GM10248 (cell line): ENCODE measurements around the gene TEX55.
"Not testable (repeated sequence)": the region's sequence is repeated elsewhere in the genome, so short reads cannot be mapped to it uniquely, and the experiment has no call there.

Source experiments
- CTCF ChIA-PET: fragments of 300-600 bp; sonication (Branson Sonifier 250); formaldehyde crosslinking; extraction: SDS; loops from one replicate; lab custom pipeline; 2021; ENCODE audit warnings: antibody characterized with exemption; lab: Yijun Ruan, JAX
- POLR2A ChIA-PET: fragments of 350-650 bp; sonication (Branson Sonifier 250); formaldehyde crosslinking; extraction: SDS; loops from one replicate; lab custom pipeline; 2020; ENCODE audit warnings: antibody characterized with exemption; lab: Yijun Ruan, JAX
- DNase-seq: peaks from one replicate; pipeline ENCODE4 v3.0.0; 2012; ENCODE audit errors: extremely low spot score
- CTCF ChIP-seq: IDR thresholded peaks from 2 replicates; pipeline ENCODE4 v1.5.1; 2012; ENCODE audit warnings: mild to moderate bottlenecking, low read depth; ENCODE audit errors: extremely low read depth, missing control alignments, control extremely low read depth

The TEX55 gene

GRCh38 chr3:119157971-119158370 is 12.0 kb downstream of the TEX55 start:
- DNase-seq, result no peak
- CTCF ChIA-PET, result interaction anchor here (2.2 kb wide), 1 partner anchor 83 kb away, joined by 7 read pairs; the partner anchor contains the start of gene B4GALT4
- TF ChIP-seq CTCF, result no peak
- POLR2A ChIA-PET, result no interaction called here

GRCh38 chr3:119160361-119160760 is 14.4 kb downstream of the TEX55 start:
- POLR2A ChIA-PET, result no interaction called here
- CTCF ChIA-PET, result no interaction called here
- no peak for TF ChIP-seq CTCF
- no peak for DNase-seq

- CTCF ChIA-PET, result no interaction called here
- POLR2A ChIA-PET, result no interaction called here
- no peak for TF ChIP-seq CTCF
- DNase-seq, result no peak
These were observed 14.8 kb downstream of the TEX55 start for GRCh38 chr3:119160815-119161214.

- CTCF ChIA-PET, result interaction anchor here (1.2 kb wide), 1 partner anchor 14 kb away, joined by 5 read pairs; no protein-coding TSS in a partner anchor
These were observed 15.3 kb downstream of the TEX55 start for GRCh38 chr3:119161240-119161639.

GRCh38 chr3:119164745-119165144 is 18.8 kb downstream of the TEX55 start:
- POLR2A ChIA-PET, CTCF ChIA-PET, DNase-seq: not testable (repeated sequence)

More at GRCh38 chr3:119161240-119161639, 15.3 kb downstream of the TEX55 start:
- POLR2A ChIA-PET, result no interaction called here
- no peak for DNase-seq
- no peak for TF ChIP-seq CTCF

- TF ChIP-seq CTCF, result no peak
- DNase-seq, result no peak
- CTCF ChIA-PET, result no interaction called here
- POLR2A ChIA-PET, result no interaction called here
These were observed 24.9 kb downstream of the TEX55 start for GRCh38 chr3:119170821-119171220.

GRCh38 chr3:119173325-119173724 is 27.4 kb downstream of the TEX55 start, which contains the start of gene UPK1B:
Gene UPK1B, plus strand, starts transcription at chr3:119173598. Its CDS starts 13,144 bp downstream, at chr3:119186742.
- DNase-seq, result no peak
- POLR2A ChIA-PET, result no interaction called here
- TF ChIP-seq CTCF, result no peak
- CTCF ChIA-PET, result no interaction called here
